HepG2 (cell line): ENCODE results near the gene WDHD1.

ENCODE experiments used
- CREM ChIP-seq, 2 experiments: sonication (generic) in 1 of 2; formaldehyde crosslinking in 1 of 2; IDR thresholded peaks; 2 replicates each; pipeline versions ENCODE4 v1.4.0 to v1.6.1; 2016 to 2020; ENCODE audit warnings: antibody characterized with exemption in 1 of 2, mild to moderate bottlenecking in 1 of 2, missing genetic modification reagents in 1 of 2
- CTCF ChIP-seq: sonication (generic); formaldehyde crosslinking; IDR thresholded peaks from 2 replicates; pipeline ENCODE4 v1.5.0; 2020; ENCODE audit warnings: mild to moderate bottlenecking, missing genetic modification reagents, moderate library complexity
- HHEX ChIP-seq: IDR thresholded peaks from 2 replicates; pipeline ENCODE4 v1.6.1; 2016; ENCODE audit warnings: control low read depth
- KDM4B ChIP-seq: sonication (generic); formaldehyde crosslinking; IDR thresholded peaks from 2 replicates; pipeline ENCODE4 v1.4.0; 2020; ENCODE audit warnings: missing genetic modification reagents
- PHB2 ChIP-seq: fragments of 450-650 bp; IDR thresholded peaks from 2 replicates; pipeline ENCODE4 v1.6.1; 2018; ENCODE audit not compliant: partially characterized antibody
- POLR2AphosphoS5 ChIP-seq: IDR thresholded peaks from 2 replicates; pipeline ENCODE4 v1.6.1; 2012; ENCODE audit warnings: low read depth, low read length
- RFX1 ChIP-seq: fragments of 450-650 bp; IDR thresholded peaks from 2 replicates; pipeline ENCODE4 v1.6.1; 2017
- TGIF2 ChIP-seq: IDR thresholded peaks from 2 replicates; pipeline ENCODE4 v1.6.1; 2016; ENCODE audit warnings: control low read depth, missing compliant biosample characterization

GRCh38 chr14:55065411-55065810, 38.5 kb upstream of the WDHD1 start:
- no peak for TF ChIP-seq HHEX
- no peak for TF ChIP-seq PHB2
- no peak for TF ChIP-seq POLR2AphosphoS5
- TF ChIP-seq CTCF (CRISPR knock-in tag) = no peak
- no peak for TF ChIP-seq CREM (IDR thresholded peaks at IDR 0.05)
- no peak for TF ChIP-seq CREM (CRISPR knock-in tag; IDR thresholded peaks at IDR 0.05)
- no peak for TF ChIP-seq KDM4B (CRISPR knock-in tag)
- TF ChIP-seq RFX1 = no peak
- TF ChIP-seq TGIF2 (CRISPR knock-in tag) = no peak
